Measurements from ENCODE around the gene DCLK1. TPM values are rescaled to one million over a fixed set of nuclear protein-coding genes. Genes with fewer than 3 reads are reported as not detected.

DCLK1 gene
- total and polyA plus RNA-seq, 7 donors, result 1.2 to 64.8 (median 10.2) TPM

DNA sequence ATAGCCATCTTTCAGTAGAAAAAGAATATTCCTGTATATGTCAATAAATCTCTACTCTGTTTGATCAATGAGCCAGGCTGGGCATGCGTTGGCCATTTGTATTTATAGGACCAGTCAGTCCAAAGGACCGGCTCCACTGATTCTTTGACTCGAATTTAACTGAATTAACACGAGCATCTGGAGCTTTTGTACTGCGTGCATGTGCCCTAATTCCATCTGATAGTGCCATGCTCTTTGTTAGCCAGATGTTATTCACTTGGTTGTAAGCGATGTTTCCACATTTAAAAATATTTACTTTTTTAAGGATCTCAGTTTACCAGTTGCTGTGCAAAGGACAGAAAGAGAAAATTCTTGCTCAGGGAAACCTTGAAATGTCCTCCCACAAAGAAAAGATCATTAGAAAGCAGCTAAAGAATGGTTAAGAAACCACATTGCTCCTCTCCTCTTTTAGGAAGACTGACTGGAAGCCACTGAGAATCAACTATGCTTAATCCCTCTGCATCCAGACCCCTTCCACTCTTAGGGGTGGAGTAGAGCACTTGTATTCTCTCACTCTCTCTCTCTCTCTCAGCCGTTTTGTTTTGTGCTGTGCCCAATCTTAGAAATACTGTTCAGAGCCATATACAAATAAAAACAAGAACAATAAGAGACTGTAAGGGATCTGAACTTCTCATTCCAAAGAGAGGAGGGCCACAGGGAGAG lies 165.8 kb downstream of the DCLK1 start:
- no peak overlapping the region for H3K4me3 ChIP-seq

DNA sequence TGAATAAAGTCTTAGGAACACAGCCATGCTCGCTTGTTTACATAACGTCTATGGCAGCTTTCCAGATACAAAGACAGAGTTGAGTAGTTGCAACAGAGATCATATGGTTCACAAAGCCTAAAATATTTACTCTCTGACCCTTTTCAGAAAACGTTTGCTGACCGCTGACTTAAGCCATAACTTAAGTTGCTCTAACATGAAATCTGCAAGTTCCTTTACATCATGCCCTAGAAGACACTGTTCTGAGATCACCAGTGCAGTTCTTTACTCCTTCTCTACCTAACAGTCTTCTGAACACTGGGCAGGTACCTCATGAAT lies 166.4 kb downstream of the DCLK1 start:
- Histone ChIP-seq H3K4me1 (peaks cover 5 to 12% (median 9%) of the 10 kb centered on the region in 4 donors), H3K27me3 (no peaks in the 10 kb centered on the region), H3K36me3 (no peaks in the 10 kb centered on the region), H3K27ac (peak overlapping the region in 3 of 4 donors; percentile 3 to 55 (median 17)), H3K9me3 (peaks cover 0 to 4% (median 0%) of the 10 kb centered on the region in 4 donors), H3K4me3 (no peak overlapping the region)
- no peak for DNase-seq
- TF ChIP-seq POLR2A (IDR thresholded peaks at IDR 0.05), result no peak
- TF ChIP-seq POLR2AphosphoS5 (IDR thresholded peaks at IDR 0.05), result peak in 2 of 4 donors; percentile 6 to 15
- no peak for TF ChIP-seq EP300 (IDR thresholded peaks at IDR 0.05)
- TF ChIP-seq, protein P1, sequence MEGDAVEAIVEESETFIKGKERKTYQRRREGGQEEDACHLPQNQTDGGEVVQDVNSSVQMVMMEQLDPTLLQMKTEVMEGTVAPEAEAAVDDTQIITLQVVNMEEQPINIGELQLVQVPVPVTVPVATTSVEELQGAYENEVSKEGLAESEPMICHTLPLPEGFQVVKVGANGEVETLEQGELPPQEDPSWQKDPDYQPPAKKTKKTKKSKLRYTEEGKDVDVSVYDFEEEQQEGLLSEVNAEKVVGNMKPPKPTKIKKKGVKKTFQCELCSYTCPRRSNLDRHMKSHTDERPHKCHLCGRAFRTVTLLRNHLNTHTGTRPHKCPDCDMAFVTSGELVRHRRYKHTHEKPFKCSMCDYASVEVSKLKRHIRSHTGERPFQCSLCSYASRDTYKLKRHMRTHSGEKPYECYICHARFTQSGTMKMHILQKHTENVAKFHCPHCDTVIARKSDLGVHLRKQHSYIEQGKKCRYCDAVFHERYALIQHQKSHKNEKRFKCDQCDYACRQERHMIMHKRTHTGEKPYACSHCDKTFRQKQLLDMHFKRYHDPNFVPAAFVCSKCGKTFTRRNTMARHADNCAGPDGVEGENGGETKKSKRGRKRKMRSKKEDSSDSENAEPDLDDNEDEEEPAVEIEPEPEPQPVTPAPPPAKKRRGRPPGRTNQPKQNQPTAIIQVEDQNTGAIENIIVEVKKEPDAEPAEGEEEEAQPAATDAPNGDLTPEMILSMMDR (IDR thresholded peaks at IDR 0.05), result no peak
- 51 to 63% methylated on average over 4 of the region's 4 CpGs for WGBS, 2 donors
- intact Hi-C loops (cut with DNase I), result no loop called here

More for the DNA sequence above, 165.8 kb downstream of the DCLK1 start:
- H3K36me3 ChIP-seq, result no peaks in the 10 kb centered on the region
- H3K4me1 ChIP-seq, result peaks cover 5 to 12% (median 9%) of the 10 kb centered on the region in 4 donors
- peaks cover 0 to 4% (median 0%) of the 10 kb centered on the region in 4 donors for H3K9me3 ChIP-seq
- 74 to 84% methylated on average over 7 of the region's 7 CpGs for WGBS, 2 donors
- intact Hi-C loops (cut with DNase I), result no loop called here
- H3K27me3 ChIP-seq, result no peaks in the 10 kb centered on the region
- no peak for DNase-seq
- H3K27ac ChIP-seq, result peak overlapping the region; percentile 3 to 55 (median 28)
- TF ChIP-seq, protein P1 (IDR thresholded peaks at IDR 0.05), result no peak
- TF ChIP-seq POLR2A (IDR thresholded peaks at IDR 0.05) (no peak), EP300 (IDR thresholded peaks at IDR 0.05) (no peak), POLR2AphosphoS5 (IDR thresholded peaks at IDR 0.05) (no peak)

DNA sequence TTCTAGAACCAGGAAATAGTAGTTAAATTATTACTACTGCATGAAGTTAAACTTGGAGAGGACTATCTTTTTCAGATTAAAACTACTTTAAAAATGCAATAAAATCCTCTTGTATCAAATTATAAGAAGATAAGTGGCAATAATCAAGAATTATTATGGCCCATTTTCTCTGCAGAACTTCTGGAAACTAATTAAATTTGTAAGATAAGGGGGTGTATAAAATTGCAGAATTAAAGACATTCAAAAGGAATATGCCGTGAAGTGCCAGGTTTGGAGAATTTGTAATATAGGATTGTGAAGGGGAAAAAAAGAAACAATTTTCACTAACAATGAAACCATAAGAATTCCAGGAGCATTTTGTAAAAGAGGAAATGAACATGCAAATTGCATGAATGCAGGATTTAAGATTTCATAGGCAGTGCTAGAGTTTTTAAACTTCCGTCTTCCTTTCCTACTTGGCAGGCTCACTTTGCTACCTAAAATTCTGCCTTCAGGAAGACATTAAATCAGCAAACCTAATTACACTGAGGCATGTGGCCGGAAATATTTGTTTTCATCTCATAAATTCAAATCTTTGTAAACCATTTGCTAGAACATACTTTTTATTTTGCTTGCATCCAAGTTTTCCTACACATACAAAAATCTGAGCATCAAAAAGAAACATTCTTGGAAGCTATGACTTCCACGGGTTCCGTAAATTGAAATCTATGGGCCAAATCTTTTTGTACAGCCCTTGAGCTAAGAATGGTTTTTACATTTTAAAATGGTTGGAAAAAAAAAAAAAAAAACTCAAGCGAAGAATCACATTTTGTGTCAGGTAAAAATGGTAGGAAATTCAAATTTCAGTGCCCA lies 166.9 kb downstream of the DCLK1 start:
- Histone ChIP-seq H3K27ac (peak overlapping the region in 1 of 4 donors; percentile 17), H3K27me3 (no peaks in the 10 kb centered on the region), H3K9me3 (peaks cover 0 to 4% (median 0%) of the 10 kb centered on the region in 4 donors), H3K4me1 (peaks cover 5 to 12% (median 9%) of the 10 kb centered on the region in 4 donors), H3K36me3 (no peaks in the 10 kb centered on the region), H3K4me3 (no peak overlapping the region)
- 72 to 81% methylated on average over 6 of the region's 6 CpGs for WGBS, 2 donors
- intact Hi-C loops (cut with DNase I), result no loop called here
- DNase-seq, result no peak
- TF ChIP-seq, protein P1 (IDR thresholded peaks at IDR 0.05), result no peak
- TF ChIP-seq EP300 (IDR thresholded peaks at IDR 0.05) (no peak), POLR2AphosphoS5 (IDR thresholded peaks at IDR 0.05) (no peak), POLR2A (IDR thresholded peaks at IDR 0.05) (no peak)

DNA sequence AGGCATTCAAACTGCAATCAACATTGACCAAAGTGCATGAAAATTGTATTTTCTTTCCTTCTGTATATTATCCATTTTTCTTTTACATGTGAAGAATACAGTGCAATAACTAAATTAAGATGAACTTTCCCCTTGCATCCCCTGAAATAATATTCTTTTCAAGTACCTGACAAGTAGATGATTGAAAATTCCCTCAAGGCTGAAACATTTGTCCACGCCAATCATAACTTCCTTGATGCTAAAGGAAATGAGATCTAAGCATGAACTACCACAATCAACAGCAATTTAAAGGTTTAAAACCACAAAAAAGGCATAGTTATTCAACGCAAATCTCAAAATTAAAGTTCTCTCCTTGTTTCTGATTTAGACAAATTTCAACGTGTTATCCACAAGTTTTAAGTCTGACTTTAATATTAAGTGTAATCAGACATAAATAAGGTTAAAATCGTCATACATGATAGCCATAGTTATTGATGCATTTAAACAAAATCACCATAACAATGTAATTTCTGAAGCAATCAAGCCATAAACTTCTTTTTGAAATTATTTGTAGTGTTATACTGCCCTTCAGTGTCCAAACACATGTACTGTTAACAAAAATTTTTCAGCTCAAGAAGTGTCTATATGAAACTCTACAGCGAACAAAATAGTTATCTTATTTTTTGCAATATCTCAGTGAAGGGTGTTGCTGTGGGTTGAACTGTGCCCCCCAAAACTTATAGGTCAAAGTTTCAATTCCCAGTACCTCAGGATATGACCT lies 169.5 kb downstream of the DCLK1 start:
- no peak for TF ChIP-seq POLR2A (IDR thresholded peaks at IDR 0.05)
- TF ChIP-seq EP300 (IDR thresholded peaks at IDR 0.05), result no peak
- TF ChIP-seq POLR2AphosphoS5 (IDR thresholded peaks at IDR 0.05), result no peak
- TF ChIP-seq, protein P1 (IDR thresholded peaks at IDR 0.05), result peak; percentile 3 to 42 (median 28)
- Histone ChIP-seq H3K36me3 (no peaks in the 10 kb centered on the region), H3K9me3 (peaks cover 0 to 4% (median 0%) of the 10 kb centered on the region in 4 donors), H3K27me3 (no peaks in the 10 kb centered on the region), H3K4me1 (peaks cover 5 to 27% (median 19%) of the 10 kb centered on the region in 4 donors), H3K4me3 (no peak overlapping the region), H3K27ac (no peak overlapping the region)
- 75 to 78% methylated on average over 5 of the region's 5 CpGs for WGBS, 2 donors
- no peak for DNase-seq
- intact Hi-C loops (cut with DNase I), result no loop called here
